Mesendoderm (in vitro differentiated cells): ENCODE data around the gene UQCC2.

Experiments
- DNase-seq: peaks from one replicate; pipeline ENCODE4 v3.0.0; 2013
- H2AK5ac ChIP-seq: 2 replicates; pipeline ENCODE4 v1.6.1; 2013; ENCODE audit warnings: low read length, inconsistent platforms
- H2BK120ac ChIP-seq: 2 replicates; pipeline ENCODE4 v1.6.1; 2013; ENCODE audit warnings: low read depth, mild to moderate bottlenecking, low read length, moderate library complexity, mixed read lengths
- H2BK15ac ChIP-seq: replicated peaks from 2 replicates; pipeline ENCODE4 v1.6.1; 2013; ENCODE audit warnings: low read depth, mild to moderate bottlenecking, moderate library complexity
- H2BK5ac ChIP-seq: 2 replicates; pipeline ENCODE4 v1.6.1; 2013; ENCODE audit warnings: low read length, inconsistent platforms
- H3K18ac ChIP-seq: 2 replicates; pipeline ENCODE4 v1.6.1; 2013; ENCODE audit warnings: mild to moderate bottlenecking, low read length, mixed read lengths
- H3K23ac ChIP-seq: one replicate; pipeline ENCODE4 v1.6.1; 2013; ENCODE audit warnings: low read length
- H3K27ac ChIP-seq: 2 replicates; pipeline ENCODE4 v1.5.1; 2013; ENCODE audit warnings: low read depth, mild to moderate bottlenecking, inconsistent platforms, low read length, moderate library complexity
- H3K27me3 ChIP-seq: 2 replicates; pipeline ENCODE4 v1.6.1; 2013; ENCODE audit warnings: low read length, control low read depth, mild to moderate bottlenecking, inconsistent platforms; ENCODE audit not compliant: insufficient read depth, poor library complexity
- H3K36me3 ChIP-seq: 2 replicates; pipeline ENCODE4 v1.6.1; 2013; ENCODE audit warnings: low read length, inconsistent platforms; ENCODE audit not compliant: control insufficient read depth, insufficient read depth
- H3K4ac ChIP-seq: one replicate; pipeline ENCODE4 v1.6.1; 2013; ENCODE audit warnings: low read depth, mild to moderate bottlenecking, low read length, moderate library complexity
- H3K4me1 ChIP-seq: 2 replicates; pipeline ENCODE4 v1.6.1; 2013; ENCODE audit warnings: low read depth, low read length, inconsistent platforms; ENCODE audit not compliant: control insufficient read depth
- H3K4me2 ChIP-seq: 2 replicates; pipeline ENCODE4 v1.6.1; 2013; ENCODE audit warnings: low read length
- H3K4me3 ChIP-seq: 2 replicates; pipeline ENCODE4 v1.5.1; 2013; ENCODE audit warnings: mild to moderate bottlenecking, low read length
- H3K56ac ChIP-seq: one replicate; pipeline ENCODE4 v1.6.1; 2013; ENCODE audit warnings: low read length
- H3K79me1 ChIP-seq: 2 replicates; pipeline ENCODE4 v1.6.1; 2013; ENCODE audit warnings: low read length, inconsistent platforms
- H3K79me2 ChIP-seq: 2 replicates; pipeline ENCODE4 v1.6.1; 2013; ENCODE audit warnings: mild to moderate bottlenecking, low read length; ENCODE audit not compliant: control insufficient read depth, insufficient read depth
- H3K9ac ChIP-seq: 2 replicates; pipeline ENCODE4 v1.6.1; 2013; ENCODE audit warnings: low read length, inconsistent platforms
- H4K5ac ChIP-seq: one replicate; pipeline ENCODE4 v1.6.1; 2013; ENCODE audit warnings: low read length
- H4K8ac ChIP-seq: one replicate; pipeline ENCODE4 v1.6.1; 2013; ENCODE audit warnings: low read depth, mild to moderate bottlenecking, control low read depth, low read length, moderate library complexity
- WGBS: extraction: QIAGEN DNeasy Blood & Tissue Kit; methylation state at CpG from one replicate; pipeline ENCODE4 v1.1.7; 2013; ENCODE audit warnings: low lambda C conversion rate, missing lambda C conversion rate; ENCODE audit not compliant: insufficient coverage; ENCODE audit errors: extremely low coverage; 5-methylcytosine and 5-hydroxymethylcytosine counted together

The UQCC2 gene

DNA sequence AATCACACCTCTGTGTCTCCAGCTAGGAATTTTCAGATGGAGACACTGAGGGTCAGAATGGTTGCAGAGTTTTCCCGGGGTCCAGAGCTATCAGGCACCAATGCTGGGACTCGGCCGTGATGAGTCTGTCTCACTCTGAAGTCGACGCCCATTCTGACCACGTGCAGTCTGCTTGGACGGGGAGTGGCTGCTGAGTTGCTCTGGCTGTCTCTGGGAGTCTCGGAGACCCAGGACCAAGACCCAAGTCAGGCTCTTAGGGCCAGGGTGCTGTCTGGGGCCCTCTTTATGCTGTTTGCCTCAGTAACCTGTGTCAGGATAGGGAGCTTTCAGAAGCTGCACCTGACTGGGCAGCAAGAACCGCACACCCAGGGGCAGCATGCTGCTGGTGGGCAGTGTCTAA, 30.6 kb upstream of the UQCC2 start:
- peaks cover 8% of the 10 kb centered on the region for H3K4me1 ChIP-seq
- no peak overlapping the region for H3K4ac ChIP-seq
- H3K18ac ChIP-seq = no peak overlapping the region
- H3K9ac ChIP-seq = no peak overlapping the region
- H3K27me3 ChIP-seq = no peaks in the 10 kb centered on the region
- no peaks in the 10 kb centered on the region for H3K79me1 ChIP-seq
- H2AK5ac ChIP-seq = no peak overlapping the region
- WGBS = no CpG with 5 or more reads among the region's 9 CpGs
- H3K56ac ChIP-seq = no peak overlapping the region
- no peak overlapping the region for H2BK120ac ChIP-seq
- no peak overlapping the region for H2BK15ac ChIP-seq
- H3K27ac ChIP-seq = no peak overlapping the region
- no peak overlapping the region for H3K4me3 ChIP-seq
- no peak overlapping the region for H3K4me2 ChIP-seq
- H3K79me2 ChIP-seq = no peaks in the 10 kb centered on the region
- no peak overlapping the region for H4K8ac ChIP-seq
- H4K5ac ChIP-seq = no peak overlapping the region
- no peaks in the 10 kb centered on the region for H3K36me3 ChIP-seq
- DNase-seq = no peak
- H3K23ac ChIP-seq = no peak overlapping the region
- H2BK5ac ChIP-seq = no peak overlapping the region

DNA sequence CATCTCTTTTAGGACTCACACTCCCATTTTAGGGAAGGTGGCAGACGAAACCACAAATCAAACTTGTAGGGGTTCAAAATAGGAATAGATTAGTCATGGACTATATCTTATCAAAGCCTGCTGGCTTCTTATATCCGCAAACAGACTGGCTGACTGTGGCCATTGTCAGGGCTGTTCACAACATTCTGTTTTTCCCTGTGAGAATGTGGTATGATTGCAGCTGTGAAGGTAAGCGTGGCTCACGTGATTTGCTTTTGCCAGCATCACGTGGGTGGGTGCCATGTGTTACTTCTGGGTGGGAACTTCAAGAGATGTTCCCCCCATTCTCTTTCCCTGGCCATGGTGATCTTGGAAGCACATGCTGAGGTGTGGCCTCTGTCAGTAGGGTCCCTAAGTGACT, 29.3 kb upstream of the UQCC2 start:
- no peak overlapping the region for H2BK120ac ChIP-seq
- no peak overlapping the region for H2BK5ac ChIP-seq
- no peak overlapping the region for H3K4ac ChIP-seq
- H3K27ac ChIP-seq = no peak overlapping the region
- no peak overlapping the region for H3K4me2 ChIP-seq
- H4K8ac ChIP-seq = no peak overlapping the region
- H4K5ac ChIP-seq = no peak overlapping the region
- H3K23ac ChIP-seq = no peak overlapping the region
- no peak overlapping the region for H3K9ac ChIP-seq
- no peak overlapping the region for H3K56ac ChIP-seq
- H3K4me3 ChIP-seq = no peak overlapping the region
- no peak overlapping the region for H2AK5ac ChIP-seq
- H2BK15ac ChIP-seq = no peak overlapping the region
- no peaks in the 10 kb centered on the region for H3K27me3 ChIP-seq
- H3K18ac ChIP-seq = no peak overlapping the region
- no peaks in the 10 kb centered on the region for H3K79me1 ChIP-seq
- no peaks in the 10 kb centered on the region for H3K4me1 ChIP-seq
- no peak for DNase-seq
- no peaks in the 10 kb centered on the region for H3K79me2 ChIP-seq
- H3K36me3 ChIP-seq = no peaks in the 10 kb centered on the region
- WGBS = no CpG with 5 or more reads among the region's 5 CpGs

GRCh38 chr6:33740204-33740608, 28.7 kb upstream of the UQCC2 start:
- H2BK120ac ChIP-seq = no peak overlapping the region
- no peaks in the 10 kb centered on the region for H3K4me1 ChIP-seq
- no peak overlapping the region for H3K18ac ChIP-seq
- H3K56ac ChIP-seq = no peak overlapping the region
- no peak overlapping the region for H4K5ac ChIP-seq
- H2AK5ac ChIP-seq = no peak overlapping the region
- no peak overlapping the region for H2BK5ac ChIP-seq
- no peak overlapping the region for H3K4me3 ChIP-seq
- H2BK15ac ChIP-seq = no peak overlapping the region
- H3K79me2 ChIP-seq = no peaks in the 10 kb centered on the region
- H3K4me2 ChIP-seq = no peak overlapping the region
- H3K27me3 ChIP-seq = no peaks in the 10 kb centered on the region
- no peaks in the 10 kb centered on the region for H3K79me1 ChIP-seq
- H3K36me3 ChIP-seq = no peaks in the 10 kb centered on the region
- no CpG with 5 or more reads among the region's 6 CpGs for WGBS
- H3K23ac ChIP-seq = no peak overlapping the region
- no peak overlapping the region for H3K4ac ChIP-seq
- DNase-seq = no peak
- H4K8ac ChIP-seq = no peak overlapping the region
- H3K27ac ChIP-seq = no peak overlapping the region
- no peak overlapping the region for H3K9ac ChIP-seq

DNA sequence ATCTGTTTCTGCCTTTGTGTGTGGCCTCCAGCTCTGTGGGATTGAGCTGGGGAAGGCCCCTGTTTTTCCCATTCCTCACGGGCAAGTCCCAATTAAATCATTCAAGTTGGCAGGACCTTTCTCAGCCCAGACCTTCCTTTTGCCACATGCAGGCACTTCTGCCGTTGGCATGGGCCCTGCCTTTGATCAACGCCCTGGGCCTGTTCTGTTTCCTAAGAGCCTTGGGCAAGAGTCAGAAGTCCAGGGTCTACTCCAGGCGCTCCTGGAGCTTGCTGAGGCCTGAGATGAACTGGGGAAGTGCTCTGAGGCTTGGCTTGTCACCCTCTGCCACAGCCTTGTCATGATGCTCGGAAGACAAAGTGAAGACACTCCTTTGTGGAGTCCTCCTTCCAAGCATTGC, 28.1 kb upstream of the UQCC2 start:
- H3K79me2 ChIP-seq = no peaks in the 10 kb centered on the region
- no peak overlapping the region for H3K56ac ChIP-seq
- no peaks in the 10 kb centered on the region for H3K4me1 ChIP-seq
- no peak overlapping the region for H3K23ac ChIP-seq
- no peak overlapping the region for H3K4me3 ChIP-seq
- no peak overlapping the region for H2AK5ac ChIP-seq
- H4K5ac ChIP-seq = no peak overlapping the region
- no peaks in the 10 kb centered on the region for H3K79me1 ChIP-seq
- H3K9ac ChIP-seq = no peak overlapping the region
- DNase-seq = no peak
- H3K36me3 ChIP-seq = no peaks in the 10 kb centered on the region
- H3K18ac ChIP-seq = no peak overlapping the region
- H3K4ac ChIP-seq = no peak overlapping the region
- H3K27me3 ChIP-seq = no peaks in the 10 kb centered on the region
- H2BK15ac ChIP-seq = no peak overlapping the region
- WGBS = no CpG with 5 or more reads among the region's 5 CpGs
- no peak overlapping the region for H4K8ac ChIP-seq
- H2BK120ac ChIP-seq = no peak overlapping the region
- no peak overlapping the region for H3K4me2 ChIP-seq
- H2BK5ac ChIP-seq = no peak overlapping the region
- no peak overlapping the region for H3K27ac ChIP-seq

GRCh38 chr6:33738879-33739278, 27.4 kb upstream of the UQCC2 start:
- Histone ChIP-seq H3K4me2 (no peak overlapping the region), H2BK120ac (no peak overlapping the region), H3K9ac (no peak overlapping the region), H3K79me1 (no peaks in the 10 kb centered on the region), H3K18ac (no peak overlapping the region), H3K23ac (no peak overlapping the region), H3K27me3 (no peaks in the 10 kb centered on the region), H3K4me3 (no peak overlapping the region), H3K4ac (no peak overlapping the region), H3K56ac (no peak overlapping the region), H3K27ac (no peak overlapping the region), H3K79me2 (no peaks in the 10 kb centered on the region), H2BK15ac (no peak overlapping the region), H2BK5ac (no peak overlapping the region), H4K5ac (no peak overlapping the region), H4K8ac (no peak overlapping the region), H3K4me1 (no peaks in the 10 kb centered on the region), H2AK5ac (no peak overlapping the region), H3K36me3 (no peaks in the 10 kb centered on the region)
- DNase-seq = no peak
- no CpG with 5 or more reads among the region's 5 CpGs for WGBS

DNA sequence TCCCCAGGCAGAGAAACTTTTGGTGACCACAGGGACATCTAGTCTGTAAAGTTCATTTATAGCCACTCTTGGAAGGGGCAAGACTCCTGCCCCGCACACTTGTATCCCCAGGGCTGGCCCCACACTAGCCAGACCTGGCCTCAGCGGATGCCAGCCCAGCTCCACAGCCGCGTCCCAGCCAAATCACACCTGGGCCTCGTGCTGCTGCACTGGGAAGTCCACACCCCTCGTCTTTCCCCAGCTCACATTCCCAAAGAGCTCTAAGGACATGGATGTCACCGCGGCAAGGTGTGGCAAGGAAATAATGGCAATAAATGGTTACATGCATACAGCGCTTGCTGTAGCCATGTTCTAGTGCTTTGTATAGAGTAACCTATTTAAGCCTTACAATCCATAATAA, 26.7 kb upstream of the UQCC2 start:
- Histone ChIP-seq H3K9ac (no peak overlapping the region), H3K23ac (no peak overlapping the region)

More for the DNA sequence above, 26.7 kb upstream of the UQCC2 start:
- no peak overlapping the region for H2BK120ac ChIP-seq
- no peak overlapping the region for H2AK5ac ChIP-seq
- DNase-seq = no peak
- H3K27me3 ChIP-seq = no peaks in the 10 kb centered on the region
- H3K4me1 ChIP-seq = no peaks in the 10 kb centered on the region
- H3K79me2 ChIP-seq = no peaks in the 10 kb centered on the region
- H3K27ac ChIP-seq = no peak overlapping the region
- no peak overlapping the region for H2BK5ac ChIP-seq
- no peak overlapping the region for H3K4me3 ChIP-seq
- H2BK15ac ChIP-seq = no peak overlapping the region
- no peak overlapping the region for H3K56ac ChIP-seq
- no peaks in the 10 kb centered on the region for H3K36me3 ChIP-seq
- no peak overlapping the region for H3K4me2 ChIP-seq
- no CpG with 5 or more reads among the region's 9 CpGs for WGBS
- H3K4ac ChIP-seq = no peak overlapping the region
- no peak overlapping the region for H3K18ac ChIP-seq
- no peak overlapping the region for H4K8ac ChIP-seq
- H4K5ac ChIP-seq = no peak overlapping the region
- H3K79me1 ChIP-seq = no peaks in the 10 kb centered on the region
